NK-92 (cell line): ENCODE measurements around the gene VSTM2L.

Source experiments
- DNase-seq: peaks from one replicate; lab custom pipeline; 2025; ENCODE audit not compliant: unreplicated experiment; lab: John Stamatoyannopoulos, UW

VSTM2L gene

GRCh38 chr20:37917461-37917860 lies 14.5 kb downstream of the VSTM2L start:
- no peak for DNase-seq

GRCh38 chr20:37918035-37918434 lies 15.1 kb downstream of the VSTM2L start:
- no peak for DNase-seq

GRCh38 chr20:37919389-37920040 lies 16.6 kb downstream of the VSTM2L start:
- no peak for DNase-seq

- no peak for DNase-seq
Observed at GRCh38 chr20:37920270-37920669, 17.3 kb downstream of the VSTM2L start.

GRCh38 chr20:37920679-37921322 lies 17.9 kb downstream of the VSTM2L start:
- DNase-seq = no peak

GRCh38 chr20:37921341-37921929 lies 18.5 kb downstream of the VSTM2L start:
- DNase-seq = no peak

GRCh38 chr20:37922016-37922415 lies 19.1 kb downstream of the VSTM2L start:
- DNase-seq = no peak

- no peak for DNase-seq
Observed at GRCh38 chr20:37925265-37926165, 22.6 kb downstream of the VSTM2L start.

GRCh38 chr20:37926612-37927011 lies 23.7 kb downstream of the VSTM2L start:
- DNase-seq = no peak

GRCh38 chr20:37927410-37928095 lies 24.6 kb downstream of the VSTM2L start:
- no peak for DNase-seq

- no peak for DNase-seq
Observed at GRCh38 chr20:37928996-37929682, 26.2 kb downstream of the VSTM2L start.

GRCh38 chr20:37929683-37930014 lies 26.7 kb downstream of the VSTM2L start:
- DNase-seq = no peak

GRCh38 chr20:37931153-37931922 lies 28.4 kb downstream of the VSTM2L start:
- DNase-seq = no peak

- no peak for DNase-seq
Observed at GRCh38 chr20:37932074-37932473, 29.1 kb downstream of the VSTM2L start.

- no peak for DNase-seq
Observed at GRCh38 chr20:37932919-37933318, 30.0 kb downstream of the VSTM2L start.

- no peak for DNase-seq
Observed at GRCh38 chr20:37933786-37934633, 31.1 kb downstream of the VSTM2L start.

GRCh38 chr20:37934634-37935375 lies 31.9 kb downstream of the VSTM2L start:
- no peak for DNase-seq

GRCh38 chr20:37935435-37935834 lies 32.5 kb downstream of the VSTM2L start:
- DNase-seq = no peak
